Stimulated activated CD4-positive, alpha-beta T cell treated with anti-CD3 and anti-CD28 coated beads, Interleukin-12 subunit alpha, Interleukin-12 subunit beta, amount 100 ng/mL, for 48 hours (primary cell): Measurements from ENCODE around the gene SPX.

Experiments used
- DNase-seq, 3 donors: peaks; one replicate each; pipeline ENCODE4 v3.0.0-alpha.2; 2020; ENCODE audit warnings: low read depth in 2 of 3, low spot score in 1 of 3

SPX gene

GRCh38 chr12:21526053-21526452 lies at the start of gene SPX:
Gene SPX (plus strand): TSS chr12:21526296. CDS start chr12:21526473, 177 bp downstream.
- no peak for DNase-seq

GRCh38 chr12:21476949-21477348 lies 49.1 kb upstream of the SPX start:
- DNase-seq = no peak

- no peak for DNase-seq
Observed at GRCh38 chr12:21478756-21479455, 47.2 kb upstream of the SPX start.

- DNase-seq = no peak
Observed at GRCh38 chr12:21483531-21483930, 42.6 kb upstream of the SPX start.

- no peak for DNase-seq
Observed at GRCh38 chr12:21485998-21486397, 40.1 kb upstream of the SPX start.

- no peak for DNase-seq
Observed at GRCh38 chr12:21499765-21500164, 26.3 kb upstream of the SPX start.

- no peak for DNase-seq
Observed at GRCh38 chr12:21500786-21501257, 25.3 kb upstream of the SPX start.

- peak; percentile 82 to 87 (median 85) for DNase-seq
Observed at GRCh38 chr12:21501258-21502163, 24.6 kb upstream of the SPX start, which contains the start of the genes GOLT1B and RECQL. Gene GOLT1B (plus strand): TSS chr12:21501789. CDS start chr12:21501924, 135 bp downstream. Gene RECQL (minus strand): TSS chr12:21501635. CDS start chr12:21499570, 2,065 bp downstream.

GRCh38 chr12:21502164-21502496 lies 24.0 kb upstream of the SPX start:
- peak in 1 of 3 donors; percentile 13 for DNase-seq

GRCh38 chr12:21502872-21503271 lies 23.2 kb upstream of the SPX start:
- DNase-seq = no peak

- DNase-seq = no peak
Observed at GRCh38 chr12:21505888-21506287, 20.2 kb upstream of the SPX start.

GRCh38 chr12:21507849-21508248 lies 18.2 kb upstream of the SPX start:
- no peak for DNase-seq

- DNase-seq = no peak
Observed at GRCh38 chr12:21509768-21510167, 16.3 kb upstream of the SPX start.

- no peak for DNase-seq
Observed at GRCh38 chr12:21516281-21516680, 9.8 kb upstream of the SPX start.

GRCh38 chr12:21518451-21518850 lies 7.6 kb upstream of the SPX start:
- no peak for DNase-seq

GRCh38 chr12:21521541-21521940 lies 4.6 kb upstream of the SPX start:
- no peak for DNase-seq

GRCh38 chr12:21523148-21523547 lies 2.9 kb upstream of the SPX start:
- no peak for DNase-seq

GRCh38 chr12:21526721-21527345 lies 737 bp downstream of the SPX start:
- no peak for DNase-seq

GRCh38 chr12:21527451-21528180 lies 1.5 kb downstream of the SPX start:
- DNase-seq = peak; percentile 43 to 56 (median 47)

GRCh38 chr12:21528953-21529352 lies 2.9 kb downstream of the SPX start:
- DNase-seq = no peak

- no peak for DNase-seq
Observed at GRCh38 chr12:21529456-21529855, 3.4 kb downstream of the SPX start.
